ENCODE measurements around the gene JOSD2. TPM values are rescaled to one million over a fixed set of nuclear protein-coding genes. Genes with fewer than 3 reads are reported as not detected.

The JOSD2 gene
- total and polyA plus RNA-seq, 4 experiments from 2014 or later, result 22.4 to 35.8 (median 28.7) TPM

- Histone ChIP-seq H3K4me1 (ENCODE audit: insufficient read depth, low read length) (peaks cover 12% of the 10 kb centered on the region), H3K4me3 (ENCODE audit: low read length in 2 of 2) (no peak overlapping the region), H3K9me3 (ENCODE audit: control insufficient read depth in 1 of 2, low read length in 2 of 2) (no peaks in the 10 kb centered on the region), H3K27ac (ENCODE audit: low read depth, low read length) (no peak overlapping the region), H3K36me3 (ENCODE audit: insufficient read depth, low read length) (no peaks in the 10 kb centered on the region), H3K27me3 (ENCODE audit: insufficient read depth, low read length) (no peaks in the 10 kb centered on the region)
- H3K27me3 Mint-ChIP-seq, result no peaks in the 10 kb centered on the region
- H3K4me1 Mint-ChIP-seq, result peaks cover 19 to 38% (median 22%) of the 10 kb centered on the region in 4 donors
- H3K4me3 Mint-ChIP-seq, result peak overlapping the region in 6 of 8 donors; percentile 18 to 72 (median 52)
- H3K36me3 Mint-ChIP-seq, result peaks cover 7 to 14% of the 10 kb centered on the region in 2 donors
- intact Hi-C loops (cut with micrococcal nuclease), result no loop called here
- POLR2A ChIA-PET (ENCODE audit: partially characterized antibody), result no interaction called here
- H3K9me3 Mint-ChIP-seq, result no peaks in the 10 kb centered on the region
- H3K27ac Mint-ChIP-seq, result peak overlapping the region; percentile 50 to 92 (median 78)
- CTCF ChIA-PET (ENCODE audit: partially characterized antibody), result no interaction called here
- no peak for DNase-seq
Observed at GRCh38 chr19:50492303-50493052, 18.5 kb downstream of the JOSD2 start.

GRCh38 chr19:50490991-50491472 lies 20.0 kb downstream of the JOSD2 start:
- intact Hi-C loops (cut with micrococcal nuclease), result no loop called here
- H3K4me3 Mint-ChIP-seq, result peak overlapping the region in 1 of 8 donors; percentile 29
- peaks cover 12% of the 10 kb centered on the region for H3K4me1 ChIP-seq (ENCODE audit: insufficient read depth, low read length)
- H3K36me3 ChIP-seq (ENCODE audit: insufficient read depth, low read length), result no peaks in the 10 kb centered on the region
- no peaks in the 10 kb centered on the region for H3K9me3 ChIP-seq (ENCODE audit: control insufficient read depth in 1 of 2, low read length in 2 of 2)
- H3K27ac Mint-ChIP-seq, result peak overlapping the region in 6 of 7 donors; percentile 43 to 83 (median 62)
- no peak overlapping the region for H3K27ac ChIP-seq (ENCODE audit: low read depth, low read length)
- H3K27me3 Mint-ChIP-seq, result no peaks in the 10 kb centered on the region
- no peak overlapping the region for H3K4me3 ChIP-seq (ENCODE audit: low read length in 2 of 2)
- no peaks in the 10 kb centered on the region for H3K27me3 ChIP-seq (ENCODE audit: insufficient read depth, low read length)
- ChIA-PET POLR2A (ENCODE audit: partially characterized antibody) (no interaction called here), CTCF (ENCODE audit: partially characterized antibody) (no interaction called here)
- H3K4me1 Mint-ChIP-seq, result peaks cover 20 to 40% (median 27%) of the 10 kb centered on the region in 4 donors
- no peaks in the 10 kb centered on the region for H3K9me3 Mint-ChIP-seq
- DNase-seq, result no peak
- H3K36me3 Mint-ChIP-seq, result peaks cover 9 to 11% of the 10 kb centered on the region in 2 donors

GRCh38 chr19:50490411-50490811 lies 20.6 kb downstream of the JOSD2 start:
- H3K9me3 ChIP-seq (ENCODE audit: control insufficient read depth in 1 of 2, low read length in 2 of 2), result no peaks in the 10 kb centered on the region
- Mint-ChIP-seq H3K36me3 (peaks cover 12 to 15% of the 10 kb centered on the region in 2 donors), H3K4me1 (peaks cover 20 to 40% (median 29%) of the 10 kb centered on the region in 4 donors), H3K27ac (peak overlapping the region in 2 of 7 donors; percentile 17 to 55), H3K4me3 (no peak overlapping the region), H3K27me3 (no peaks in the 10 kb centered on the region), H3K9me3 (peaks cover 0 to 2% (median 0%) of the 10 kb centered on the region in 8 donors)
- no peaks in the 10 kb centered on the region for H3K27me3 ChIP-seq (ENCODE audit: insufficient read depth, low read length)
- H3K4me3 ChIP-seq (ENCODE audit: low read length in 2 of 2), result no peak overlapping the region
- CTCF ChIA-PET (ENCODE audit: partially characterized antibody), result no interaction called here
- H3K36me3 ChIP-seq (ENCODE audit: insufficient read depth, low read length), result no peaks in the 10 kb centered on the region
- intact Hi-C loops (cut with micrococcal nuclease), result no loop called here
- peaks cover 12% of the 10 kb centered on the region for H3K4me1 ChIP-seq (ENCODE audit: insufficient read depth, low read length)
- no peak for DNase-seq
- POLR2A ChIA-PET (ENCODE audit: partially characterized antibody), result no interaction called here
- no peak overlapping the region for H3K27ac ChIP-seq (ENCODE audit: low read depth, low read length)

- H3K4me3 ChIP-seq (ENCODE audit: low read length in 2 of 2), result no peak overlapping the region
- H3K9me3 ChIP-seq (ENCODE audit: control insufficient read depth in 1 of 2, low read length in 2 of 2), result no peaks in the 10 kb centered on the region
- no peak overlapping the region for H3K27ac Mint-ChIP-seq
- intact Hi-C loops (cut with micrococcal nuclease), result no loop called here
- no peaks in the 10 kb centered on the region for H3K36me3 ChIP-seq (ENCODE audit: insufficient read depth, low read length)
- H3K27me3 Mint-ChIP-seq, result no peaks in the 10 kb centered on the region
- DNase-seq, result no peak
- POLR2A ChIA-PET (ENCODE audit: partially characterized antibody), result no interaction called here
- H3K4me1 Mint-ChIP-seq, result peaks cover 20 to 40% (median 29%) of the 10 kb centered on the region in 4 donors
- peaks cover 12% of the 10 kb centered on the region for H3K4me1 ChIP-seq (ENCODE audit: insufficient read depth, low read length)
- peaks cover 13 to 17% of the 10 kb centered on the region in 2 donors for H3K36me3 Mint-ChIP-seq
- H3K9me3 Mint-ChIP-seq, result peaks cover 0 to 2% (median 0%) of the 10 kb centered on the region in 8 donors
- H3K27me3 ChIP-seq (ENCODE audit: insufficient read depth, low read length), result no peaks in the 10 kb centered on the region
- no peak overlapping the region for H3K27ac ChIP-seq (ENCODE audit: low read depth, low read length)
- peak overlapping the region in 1 of 8 donors; percentile 34 for H3K4me3 Mint-ChIP-seq
- CTCF ChIA-PET (ENCODE audit: partially characterized antibody), result no interaction called here
Observed at GRCh38 chr19:50489461-50490011, 21.5 kb downstream of the JOSD2 start.

GRCh38 chr19:50488389-50489194 lies 22.4 kb downstream of the JOSD2 start:
- Mint-ChIP-seq H3K27me3 (no peaks in the 10 kb centered on the region), H3K36me3 (peaks cover 13 to 17% of the 10 kb centered on the region in 2 donors), H3K9me3 (peaks cover 0 to 2% (median 0%) of the 10 kb centered on the region in 8 donors), H3K4me3 (no peak overlapping the region), H3K27ac (peak overlapping the region in 1 of 7 donors; percentile 6), H3K4me1 (peaks cover 20 to 40% (median 29%) of the 10 kb centered on the region in 4 donors)
- Histone ChIP-seq H3K4me1 (ENCODE audit: insufficient read depth, low read length) (peaks cover 12% of the 10 kb centered on the region), H3K27ac (ENCODE audit: low read depth, low read length) (no peak overlapping the region), H3K9me3 (ENCODE audit: control insufficient read depth in 1 of 2, low read length in 2 of 2) (no peaks in the 10 kb centered on the region), H3K4me3 (ENCODE audit: low read length in 2 of 2) (no peak overlapping the region), H3K36me3 (ENCODE audit: insufficient read depth, low read length) (no peaks in the 10 kb centered on the region), H3K27me3 (ENCODE audit: insufficient read depth, low read length) (no peaks in the 10 kb centered on the region)
- ChIA-PET CTCF (ENCODE audit: partially characterized antibody) (no interaction called here), POLR2A (ENCODE audit: partially characterized antibody) (no interaction called here)
- DNase-seq, result no peak
- intact Hi-C loops (cut with micrococcal nuclease), result no loop called here

GRCh38 chr19:50486823-50487515 lies 24.0 kb downstream of the JOSD2 start:
- Mint-ChIP-seq H3K27me3 (no peaks in the 10 kb centered on the region), H3K9me3 (peaks cover 0 to 2% (median 0%) of the 10 kb centered on the region in 8 donors), H3K27ac (peak overlapping the region in 1 of 7 donors; percentile 30), H3K4me3 (no peak overlapping the region), H3K4me1 (peaks cover 16 to 34% (median 24%) of the 10 kb centered on the region in 4 donors), H3K36me3 (peaks cover 19 to 29% of the 10 kb centered on the region in 2 donors)
- no peaks in the 10 kb centered on the region for H3K9me3 ChIP-seq (ENCODE audit: control insufficient read depth in 1 of 2, low read length in 2 of 2)
- DNase-seq, result peak in 4 of 5 donors; percentile 22 to 27 (median 26)
- no peaks in the 10 kb centered on the region for H3K27me3 ChIP-seq (ENCODE audit: insufficient read depth, low read length)
- H3K36me3 ChIP-seq (ENCODE audit: insufficient read depth, low read length), result peaks cover 4% of the 10 kb centered on the region
- no peak overlapping the region for H3K4me3 ChIP-seq (ENCODE audit: low read length in 2 of 2)
- POLR2A ChIA-PET (ENCODE audit: partially characterized antibody), result interaction anchor here (1.1 kb wide), 1 partner anchor 24 kb away, joined by 3 read pairs; the partner anchor contains the start of gene JOSD2
- intact Hi-C loops (cut with micrococcal nuclease), result no loop called here
- peaks cover 8% of the 10 kb centered on the region for H3K4me1 ChIP-seq (ENCODE audit: insufficient read depth, low read length)
- no peak overlapping the region for H3K27ac ChIP-seq (ENCODE audit: low read depth, low read length)
- CTCF ChIA-PET (ENCODE audit: partially characterized antibody), result no interaction called here
